ENCODE measurements around the gene SELENOS. TPM values are rescaled to one million over a fixed set of nuclear protein-coding genes. Genes with fewer than 3 reads are reported as not detected.

The SELENOS gene
- total RNA-seq, 1 donor from 2014 or later, result 84.8 TPM

GRCh38 chr15:101246824-101247745, 30.2 kb downstream of the SELENOS start:
- H3K36me3 Mint-ChIP-seq (ENCODE audit: low read depth), result no peaks in the 10 kb centered on the region
- no peaks in the 10 kb centered on the region for H3K9me3 Mint-ChIP-seq (ENCODE audit: low read depth)
- peaks cover 77% of the 10 kb centered on the region for H3K4me1 Mint-ChIP-seq (ENCODE audit: low read depth)
- no peaks in the 10 kb centered on the region for H3K27me3 Mint-ChIP-seq (ENCODE audit: low read depth)
- no peak overlapping the region for H3K4me3 Mint-ChIP-seq (ENCODE audit: unreplicated experiment)
- H3K27ac Mint-ChIP-seq (ENCODE audit: unreplicated experiment), result no peak overlapping the region
- no peak for TF ChIP-seq CTCF (IDR thresholded peaks at IDR 0.05)
- no peak for DNase-seq (ENCODE audit: low spot score)

GRCh38 chr15:101246391-101246790, 30.9 kb downstream of the SELENOS start:
- Mint-ChIP-seq H3K9me3 (ENCODE audit: low read depth) (no peaks in the 10 kb centered on the region), H3K4me3 (ENCODE audit: unreplicated experiment) (no peak overlapping the region), H3K4me1 (ENCODE audit: low read depth) (peaks cover 80% of the 10 kb centered on the region), H3K27me3 (ENCODE audit: low read depth) (no peaks in the 10 kb centered on the region), H3K27ac (ENCODE audit: unreplicated experiment) (no peak overlapping the region), H3K36me3 (ENCODE audit: low read depth) (no peaks in the 10 kb centered on the region)
- TF ChIP-seq CTCF (IDR thresholded peaks at IDR 0.05), result no peak
- DNase-seq (ENCODE audit: low spot score), result no peak

GRCh38 chr15:101244889-101245668, 32.2 kb downstream of the SELENOS start:
- Mint-ChIP-seq H3K9me3 (ENCODE audit: low read depth) (no peaks in the 10 kb centered on the region), H3K36me3 (ENCODE audit: low read depth) (no peaks in the 10 kb centered on the region), H3K27me3 (ENCODE audit: low read depth) (no peaks in the 10 kb centered on the region), H3K27ac (ENCODE audit: unreplicated experiment) (no peak overlapping the region), H3K4me3 (ENCODE audit: unreplicated experiment) (no peak overlapping the region), H3K4me1 (ENCODE audit: low read depth) (peaks cover 75% of the 10 kb centered on the region)
- DNase-seq (ENCODE audit: low spot score), result no peak
- TF ChIP-seq CTCF (IDR thresholded peaks at IDR 0.05), result no peak

GRCh38 chr15:101244036-101244781, 33.1 kb downstream of the SELENOS start:
- H3K4me1 Mint-ChIP-seq (ENCODE audit: low read depth), result peaks cover 74% of the 10 kb centered on the region
- no peak for DNase-seq (ENCODE audit: low spot score)

More at GRCh38 chr15:101244036-101244781, 33.1 kb downstream of the SELENOS start:
- Mint-ChIP-seq H3K9me3 (ENCODE audit: low read depth) (no peaks in the 10 kb centered on the region), H3K4me3 (ENCODE audit: unreplicated experiment) (no peak overlapping the region), H3K27ac (ENCODE audit: unreplicated experiment) (no peak overlapping the region), H3K36me3 (ENCODE audit: low read depth) (no peaks in the 10 kb centered on the region), H3K27me3 (ENCODE audit: low read depth) (no peaks in the 10 kb centered on the region)
- TF ChIP-seq CTCF (IDR thresholded peaks at IDR 0.05), result no peak

Measured in chondrocyte (in vitro differentiated cells).